Stimulated activated CD8-positive, alpha-beta memory T cell treated with anti-CD3 and anti-CD28 coated beads, Interleukin-2, amount 100 ng/mL, for 48 hours (primary cell): ENCODE results near the gene TDRD1.
A peak's percentile ranks its signal among the peaks of the same experiment; 100 is the strongest.

Experiments
- DNase-seq, 2 donors: peaks; one replicate each; pipeline ENCODE4 v3.0.0-alpha.2; 2020; ENCODE audit warnings: low read depth in 2 of 2

TDRD1 gene

DNA sequence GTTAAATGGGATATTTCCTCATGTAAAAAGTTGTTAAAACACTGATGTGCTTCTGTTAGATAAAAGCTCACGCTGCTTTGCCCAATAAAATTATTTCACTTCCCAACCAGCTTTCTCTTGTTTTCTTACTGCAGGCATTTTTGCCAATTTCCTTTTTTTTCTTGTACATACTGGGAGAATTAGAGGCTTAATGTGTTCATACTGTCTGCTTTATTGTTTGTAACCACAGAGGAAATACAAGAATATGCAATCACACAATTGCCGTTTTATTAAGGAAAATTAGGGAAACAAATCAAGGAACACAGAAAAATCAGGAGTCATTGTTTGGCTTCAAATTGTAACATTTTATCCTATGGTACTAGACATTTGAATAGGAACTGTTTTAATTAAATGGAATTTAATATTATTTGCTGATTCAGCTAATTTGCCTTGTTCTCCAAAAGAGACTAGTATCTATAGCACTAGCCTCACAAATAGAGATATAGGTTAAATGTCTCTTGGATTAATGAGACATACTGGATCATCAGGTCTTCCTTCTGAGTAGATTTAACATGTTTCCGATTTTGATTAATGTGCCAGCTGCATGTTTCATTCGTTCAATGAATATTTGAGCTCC, 53.5 kb downstream of the TDRD1 start:
- DNase-seq: no peak

- no peak for DNase-seq
Observed at GRCh38 chr10:114233482-114233881, 54.3 kb downstream of the TDRD1 start.

DNA sequence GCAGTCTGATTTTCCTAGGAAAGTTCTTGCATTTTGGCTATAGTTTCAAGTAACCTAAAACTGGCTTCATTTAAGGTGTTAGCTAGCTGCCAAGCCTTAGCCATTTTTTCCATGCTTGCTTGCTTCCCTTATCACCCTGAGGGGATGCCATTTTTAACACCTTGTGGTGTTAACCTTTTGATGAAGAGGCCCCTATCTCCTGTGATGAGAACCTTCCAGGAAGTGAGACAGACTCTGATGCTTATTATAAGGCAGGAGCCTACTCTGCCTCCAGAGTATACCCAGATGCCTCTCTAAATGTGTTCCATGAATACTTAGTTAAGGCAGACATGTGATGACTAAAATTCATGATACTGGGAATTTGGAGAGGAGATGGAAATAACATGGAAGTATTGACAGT, 55.0 kb downstream of the TDRD1 start:
- DNase-seq: no peak

DNA sequence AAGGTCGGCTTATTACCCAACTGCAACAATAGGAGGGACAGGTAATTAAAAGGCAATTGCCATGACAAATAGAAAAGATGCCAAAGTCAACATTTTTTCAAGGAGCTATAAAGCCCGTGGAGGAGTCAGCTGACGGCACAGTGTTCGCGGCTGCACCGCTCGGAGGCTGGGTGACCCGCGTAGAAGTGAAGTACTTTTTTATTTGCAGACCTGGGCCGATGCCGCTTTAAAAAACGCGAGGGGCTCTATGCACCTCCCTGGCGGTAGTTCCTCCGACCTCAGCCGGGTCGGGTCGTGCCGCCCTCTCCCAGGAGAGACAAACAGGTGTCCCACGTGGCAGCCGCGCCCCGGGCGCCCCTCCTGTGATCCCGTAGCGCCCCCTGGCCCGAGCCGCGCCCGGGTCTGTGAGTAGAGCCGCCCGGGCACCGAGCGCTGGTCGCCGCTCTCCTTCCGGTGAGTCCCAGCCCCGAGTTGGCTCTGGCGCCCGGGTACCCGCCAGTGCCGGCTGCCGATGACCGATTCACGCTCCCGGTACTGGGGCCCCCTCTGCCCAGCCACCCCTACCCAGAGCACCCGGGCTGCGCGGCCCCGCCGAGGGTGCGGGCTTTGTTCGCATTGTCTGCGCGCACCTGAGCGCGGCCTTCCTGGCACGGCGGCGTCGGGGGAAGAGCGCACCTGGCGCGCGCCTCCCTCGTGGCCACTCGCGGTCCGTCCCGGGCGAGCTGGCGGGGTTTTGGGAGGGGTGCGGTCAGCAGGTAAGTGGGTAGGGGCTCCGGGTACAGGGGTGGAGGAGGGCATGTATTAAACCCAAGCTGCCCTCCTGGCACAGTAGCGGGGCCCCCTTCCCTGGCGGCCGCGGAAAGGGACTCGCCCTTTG, 60.2 kb downstream of the TDRD1 start, which contains the start of gene VWA2:
Gene VWA2, plus strand, starts transcription at position 138 of the 877 bp plus-strand sequence. CDS start 9,460 bp downstream, outside the sequence.
- DNase-seq: peak; percentile 14 to 29

- no peak for DNase-seq
Observed at GRCh38 chr10:114239994-114240345, 60.8 kb downstream of the TDRD1 start.

GRCh38 chr10:114242235-114242634, 63.1 kb downstream of the TDRD1 start:
- no peak for DNase-seq

DNA sequence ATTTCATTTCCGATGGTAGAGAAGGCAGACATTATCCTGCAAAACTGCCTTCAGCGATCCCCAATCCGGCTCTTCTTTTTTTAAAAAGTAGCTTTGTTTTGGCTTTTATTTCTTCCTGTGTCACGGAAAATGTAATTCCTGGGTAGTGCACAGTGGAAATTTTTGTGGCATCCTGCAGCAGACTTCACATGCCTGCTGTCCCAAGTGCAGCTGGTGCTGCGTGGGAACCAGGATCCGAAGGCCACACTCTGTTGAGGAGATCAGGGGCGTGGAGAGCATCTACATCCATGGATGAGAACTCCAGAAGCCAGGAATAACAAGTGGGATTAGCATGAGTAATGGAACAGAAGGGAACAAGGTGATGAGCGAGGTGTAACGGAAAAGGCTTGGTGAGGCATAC, 64.5 kb downstream of the TDRD1 start:
- no peak for DNase-seq

GRCh38 chr10:114244126-114244525, 65.0 kb downstream of the TDRD1 start:
- DNase-seq: no peak

GRCh38 chr10:114245121-114245791, 66.1 kb downstream of the TDRD1 start:
- no peak for DNase-seq

- no peak for DNase-seq
Observed at GRCh38 chr10:114246679-114247305, 67.6 kb downstream of the TDRD1 start.

- DNase-seq: no peak
Observed at GRCh38 chr10:114250236-114250635, 71.1 kb downstream of the TDRD1 start.

- no peak for DNase-seq
Observed at GRCh38 chr10:114250716-114251115, 71.6 kb downstream of the TDRD1 start.

- no peak for DNase-seq
Observed at GRCh38 chr10:114252092-114252491, 72.9 kb downstream of the TDRD1 start.

DNA sequence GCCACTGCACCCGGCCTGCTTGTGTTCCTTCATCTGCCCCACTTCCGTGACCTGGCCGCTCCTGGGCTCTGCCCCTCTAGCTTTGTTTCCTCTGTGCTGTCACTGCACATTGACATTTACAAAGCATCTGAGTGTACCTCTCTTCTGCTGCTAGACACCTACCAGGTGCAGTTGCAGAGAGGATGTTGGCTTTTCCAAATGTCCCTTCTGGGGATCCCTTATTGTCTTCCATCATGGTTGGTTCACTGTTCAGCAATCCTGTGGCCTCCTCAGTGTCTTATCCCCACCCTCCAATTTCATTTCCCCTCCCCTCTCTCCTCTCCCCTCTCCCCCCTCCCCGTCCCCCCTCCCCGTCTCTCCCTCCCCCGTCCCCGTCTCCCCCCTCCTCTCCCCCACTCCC, 73.7 kb downstream of the TDRD1 start:
- no peak for DNase-seq

GRCh38 chr10:114255227-114255626, 76.1 kb downstream of the TDRD1 start:
- DNase-seq: no peak

GRCh38 chr10:114256008-114256765, 77.0 kb downstream of the TDRD1 start:
- DNase-seq: no peak

DNA sequence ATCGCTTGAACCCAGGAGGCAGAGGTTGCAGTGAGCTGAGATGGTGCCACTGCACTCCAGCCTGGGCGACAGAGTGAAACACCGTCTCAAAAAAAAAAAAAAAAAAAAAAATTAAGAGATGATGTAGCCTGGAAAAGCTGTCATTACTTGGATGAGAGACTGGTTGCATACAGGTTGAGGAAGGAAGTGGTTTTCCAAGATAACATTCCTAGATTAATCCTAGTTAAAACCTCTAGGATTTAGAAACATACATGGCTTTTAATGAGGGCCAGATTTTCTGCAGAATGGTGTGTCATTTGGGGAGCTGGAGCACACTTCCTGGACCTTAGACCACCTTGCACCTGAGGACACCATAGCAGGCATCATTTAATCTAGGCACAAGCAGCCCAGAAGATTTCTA, 77.7 kb downstream of the TDRD1 start:
- DNase-seq: no peak

GRCh38 chr10:114257498-114257897, 78.3 kb downstream of the TDRD1 start:
- DNase-seq: no peak

DNA sequence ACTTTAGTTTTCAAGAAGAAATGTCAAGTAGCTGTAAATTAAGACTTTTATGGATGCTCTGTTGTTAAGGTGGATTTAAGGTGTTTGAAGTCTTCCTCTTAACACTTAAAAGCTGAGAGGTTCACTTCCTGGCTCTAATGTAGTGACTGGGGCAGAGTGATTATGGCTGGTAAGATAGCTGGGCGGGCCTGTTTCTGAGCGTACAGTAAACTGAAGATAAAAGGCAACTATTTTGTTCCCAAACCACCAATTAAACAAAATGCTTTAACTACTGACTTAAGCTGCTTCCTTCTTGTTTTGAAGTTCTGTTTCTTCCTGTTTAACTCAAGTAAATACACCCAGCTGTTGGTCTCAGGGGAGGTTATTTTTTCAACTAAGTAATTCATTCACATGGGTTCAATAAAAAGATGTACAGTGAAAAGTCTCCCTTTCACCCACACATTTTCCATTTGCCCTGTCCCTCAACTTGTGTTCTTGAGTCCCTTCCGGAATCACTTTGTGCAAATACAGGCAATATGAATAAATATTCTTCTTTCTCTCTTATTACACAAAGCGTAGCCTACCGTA, 79.2 kb downstream of the TDRD1 start:
- DNase-seq: no peak

GRCh38 chr10:114259824-114260223, 80.7 kb downstream of the TDRD1 start:
- DNase-seq: no peak

DNA sequence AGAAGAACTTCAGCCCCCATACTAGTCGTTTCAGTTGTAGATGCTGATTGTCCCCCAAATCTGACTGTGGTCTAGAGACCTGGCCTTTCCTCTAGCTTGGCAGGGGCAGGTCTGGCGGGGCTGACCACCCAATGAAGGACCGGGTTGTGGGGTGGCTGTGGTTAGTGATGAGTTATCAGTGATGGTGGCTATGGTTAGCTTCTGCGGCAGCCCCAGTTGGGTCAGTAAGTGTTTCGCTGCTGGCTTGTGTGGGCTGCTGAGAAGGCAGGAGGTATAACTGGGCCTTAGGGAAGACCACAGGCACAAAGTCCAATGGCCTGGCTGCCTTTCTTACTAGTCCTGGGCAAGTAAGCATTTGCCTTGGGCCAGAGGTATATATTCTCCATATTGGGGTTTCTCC, 81.2 kb downstream of the TDRD1 start:
- DNase-seq: no peak
